NCI-H2029 (cell line): ENCODE data around the gene TMEM63A.
"Not testable (repeated sequence)": the region's sequence is repeated elsewhere in the genome, so short reads cannot be mapped to it uniquely, and the experiment has no call there.

ENCODE experiments used
- DNase-seq: peaks from one replicate; lab custom pipeline; 2025; lab: John Stamatoyannopoulos, UW

The TMEM63A gene

DNA sequence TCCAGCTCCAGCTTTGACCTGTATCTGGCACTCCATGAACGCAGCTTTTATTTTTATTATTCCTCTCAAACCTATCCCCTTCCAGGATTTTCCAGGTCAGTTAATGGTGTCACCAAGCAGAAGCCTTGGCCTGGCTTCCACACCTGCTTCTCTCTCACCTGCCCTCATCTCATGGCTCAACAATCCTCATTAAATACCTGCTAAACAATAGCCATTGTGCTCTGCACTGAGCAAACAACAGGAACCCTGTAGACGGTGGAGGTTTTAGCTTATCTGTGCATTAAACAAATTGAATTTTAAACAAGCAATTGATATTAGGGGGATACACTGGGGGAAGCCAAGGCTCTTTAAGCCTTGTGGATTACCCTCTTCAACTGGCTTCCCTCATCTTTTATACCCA is 26.6 kb upstream of the TMEM63A start:
- peak; percentile 88 for DNase-seq

DNA sequence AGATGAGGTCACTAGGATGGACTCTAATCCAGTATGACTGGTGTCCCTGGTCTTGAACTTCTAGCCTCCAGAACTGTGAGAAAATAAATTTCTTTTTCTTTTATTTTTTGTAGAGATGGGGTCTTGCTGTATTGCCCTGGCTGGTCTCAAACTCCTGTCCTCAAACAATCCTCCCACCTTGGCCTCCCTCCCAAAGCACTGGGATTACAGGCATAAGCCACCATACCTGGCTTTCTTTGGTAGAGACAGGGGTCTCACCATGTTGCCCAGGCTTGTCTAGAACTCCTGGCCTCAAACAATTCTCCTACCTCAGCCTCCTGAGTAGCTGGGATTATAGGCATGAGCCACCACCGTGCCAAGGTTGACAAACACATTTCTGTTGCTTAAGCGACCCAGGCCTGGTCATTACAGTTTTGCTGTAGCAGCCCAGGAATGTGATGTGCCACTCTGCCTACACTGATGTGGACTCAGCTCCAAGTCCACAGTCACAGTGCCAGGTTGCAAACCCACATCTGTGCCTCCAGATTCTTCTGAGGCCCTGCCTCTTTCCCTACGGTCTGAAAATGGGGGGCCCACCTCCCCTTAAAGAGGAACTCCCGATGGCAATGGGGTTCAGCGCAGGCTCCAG is 25.9 kb upstream of the TMEM63A start:
- no peak for DNase-seq

DNA sequence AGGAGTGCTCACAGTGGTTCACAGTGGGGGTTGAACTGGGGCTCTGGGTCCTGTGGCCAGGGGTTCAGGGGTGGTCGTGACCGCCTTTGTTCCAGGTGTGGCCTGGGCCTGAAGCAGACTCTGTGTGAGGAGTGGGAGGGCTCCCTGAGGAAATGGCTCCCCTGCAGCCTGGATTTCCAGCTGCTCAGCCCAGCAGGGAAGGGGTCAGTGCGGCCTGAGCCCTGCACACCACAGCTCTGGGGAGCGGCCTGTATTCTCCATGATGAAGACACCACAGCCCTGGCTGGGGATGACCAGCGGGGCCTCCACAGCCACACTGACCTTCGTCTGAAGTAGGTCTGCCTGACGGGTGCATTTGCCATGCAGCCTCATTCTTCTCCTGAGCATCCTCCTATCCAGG is 25.2 kb upstream of the TMEM63A start:
- DNase-seq: no peak

DNA sequence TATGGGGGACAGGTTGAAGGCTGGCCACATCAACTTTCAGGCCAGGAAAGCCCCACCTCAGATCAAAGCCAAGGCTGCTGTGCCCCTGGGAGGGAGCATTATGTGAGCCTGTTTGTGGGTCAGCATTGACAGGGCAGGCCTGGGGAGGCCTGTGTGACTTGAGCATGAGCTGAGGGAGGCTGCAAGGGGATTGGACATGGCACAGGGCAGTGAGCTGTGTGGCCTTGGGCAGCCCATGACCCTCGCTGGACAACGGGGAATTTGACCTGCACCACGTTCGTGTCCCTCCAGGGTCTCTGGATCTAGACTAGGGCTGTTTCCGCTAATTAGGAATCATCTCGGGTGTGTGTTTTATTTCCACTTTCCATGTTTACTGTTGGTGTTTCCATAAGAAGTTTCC is 24.3 kb upstream of the TMEM63A start:
- no peak for DNase-seq

DNA sequence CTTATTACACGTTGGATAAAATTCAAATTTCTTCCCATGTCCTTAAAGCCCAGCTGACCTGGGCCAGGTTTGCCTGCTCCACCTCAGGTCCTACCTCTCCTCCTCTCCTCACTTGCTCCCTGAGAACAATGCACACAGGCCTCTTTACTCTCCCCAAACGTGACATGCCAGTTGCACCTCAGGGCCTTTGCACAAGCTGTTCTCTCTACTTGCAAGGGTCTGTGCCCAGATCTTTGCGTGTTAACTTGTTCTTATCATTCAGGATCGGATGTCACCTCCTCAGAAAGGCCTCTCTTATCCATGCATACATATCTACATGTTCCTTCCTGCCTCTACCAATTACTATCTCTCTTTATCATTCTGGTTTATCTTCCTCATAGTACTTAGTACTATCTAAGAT is 21.4 kb upstream of the TMEM63A start:
- DNase-seq: no peak

DNA sequence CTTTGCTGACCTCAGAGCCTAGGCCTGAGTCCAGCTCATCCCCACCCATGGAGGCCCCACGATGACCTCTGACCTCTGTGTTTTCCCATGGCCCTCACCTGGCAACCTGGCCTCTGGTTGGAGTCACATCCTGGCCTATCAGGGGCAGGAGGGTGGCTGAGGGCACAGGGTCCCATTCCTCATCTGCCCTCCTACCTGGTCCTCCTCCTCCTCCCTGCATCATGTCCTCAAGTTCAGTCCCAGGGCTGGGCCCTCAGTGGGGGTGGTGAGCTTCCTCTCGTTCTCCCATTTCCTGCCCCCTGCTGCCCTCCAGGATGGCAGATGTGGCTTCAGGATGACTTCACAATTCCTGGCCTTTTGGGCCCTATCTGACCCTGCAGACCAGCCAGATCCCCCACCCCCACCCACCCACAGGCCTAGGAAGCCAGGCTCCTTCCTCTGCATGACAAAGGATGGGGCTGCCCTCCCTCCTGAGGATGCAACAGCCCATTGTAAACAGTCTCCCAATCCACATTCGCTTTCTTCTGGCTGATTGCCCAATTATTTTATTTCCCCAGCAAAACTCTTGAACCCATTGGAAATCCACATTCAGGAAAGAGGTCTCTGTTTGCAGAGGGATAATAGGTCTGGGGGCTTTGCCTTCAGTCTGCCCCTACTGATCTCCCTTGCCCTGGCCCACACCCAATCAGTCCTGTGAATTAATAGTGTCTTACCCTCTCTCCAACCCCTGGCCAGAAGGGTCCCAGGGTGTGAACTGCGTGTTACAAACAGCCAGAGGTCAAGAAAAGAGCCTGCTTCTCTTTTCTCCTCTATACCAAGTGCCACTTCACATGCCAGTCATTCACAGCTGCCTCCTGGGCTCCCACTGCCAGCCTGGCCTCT is 17.1 kb upstream of the TMEM63A start:
- DNase-seq: peak; percentile 38

DNA sequence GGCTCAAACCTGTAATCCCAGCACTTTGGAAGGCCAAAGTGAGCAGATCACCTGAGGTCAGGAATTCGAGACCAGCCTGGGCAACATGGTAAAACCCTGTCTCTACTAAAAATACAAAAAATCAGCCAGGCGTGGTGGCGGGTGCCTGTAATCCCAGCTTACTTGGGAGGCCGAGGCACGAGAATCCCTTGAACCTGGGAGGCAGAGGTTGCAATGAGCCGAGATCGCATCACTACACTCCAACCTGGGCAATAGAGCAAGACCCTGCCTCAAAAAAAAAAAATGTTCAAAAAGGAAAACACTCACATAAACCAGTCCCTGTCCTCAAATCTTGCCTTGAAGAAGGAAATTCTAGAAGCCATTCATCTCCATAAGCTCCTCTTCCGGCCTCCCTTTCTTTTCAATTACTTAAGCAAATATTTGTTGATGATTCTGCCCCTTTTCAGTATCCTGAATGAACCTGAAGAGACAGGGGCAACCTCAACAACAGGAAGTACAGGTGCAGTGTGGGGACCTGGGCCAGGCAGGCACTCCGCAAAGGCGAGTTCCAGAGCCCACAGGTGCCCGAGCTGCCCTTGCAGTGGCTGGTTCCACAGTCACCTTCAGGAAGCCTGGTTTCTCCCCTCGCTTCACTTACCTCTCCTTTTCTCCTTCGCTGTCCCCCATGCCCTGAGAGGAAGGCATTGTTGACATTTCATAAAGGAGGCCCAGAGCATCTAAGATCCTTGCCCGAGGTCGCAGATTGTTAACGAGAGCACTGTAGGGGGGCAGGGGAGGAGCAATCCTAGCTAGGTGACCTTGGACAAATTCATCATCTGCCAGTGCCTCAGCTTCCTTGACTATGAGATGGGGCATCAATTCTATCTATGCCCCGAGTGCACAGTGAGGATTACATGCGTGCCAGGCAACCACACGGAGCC is 15.7 kb upstream of the TMEM63A start:
- peak; percentile 92 for DNase-seq

DNA sequence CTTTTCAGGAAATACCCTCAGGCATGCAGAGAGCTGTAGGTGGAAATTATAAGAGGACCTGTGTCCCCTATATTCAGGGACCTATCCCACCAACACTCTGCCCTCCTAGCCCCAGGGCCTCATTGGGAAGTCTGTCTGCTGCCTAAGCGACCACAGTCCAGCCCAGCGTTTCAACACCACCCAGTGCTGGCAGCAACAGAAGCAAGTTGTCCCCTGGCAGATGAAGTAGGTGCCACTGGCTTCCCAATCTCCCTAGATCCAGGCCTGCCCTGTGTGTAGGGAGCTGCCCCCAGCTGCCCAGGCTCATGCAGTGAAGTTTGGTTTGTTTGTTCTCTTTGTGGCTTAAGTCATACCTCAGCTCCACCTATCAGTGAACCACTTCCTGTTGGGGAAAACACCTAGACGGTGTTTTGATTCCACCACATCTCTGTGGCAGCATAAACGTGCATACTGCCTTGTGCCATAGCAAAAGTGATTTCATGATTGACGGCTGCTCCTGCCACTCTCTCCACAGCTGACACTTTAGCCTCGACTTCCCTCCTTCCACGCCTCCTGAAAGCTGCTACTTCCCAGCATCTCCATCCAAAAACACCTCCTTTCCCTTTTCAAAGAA is 14.9 kb upstream of the TMEM63A start:
- DNase-seq: peak; percentile 84

DNA sequence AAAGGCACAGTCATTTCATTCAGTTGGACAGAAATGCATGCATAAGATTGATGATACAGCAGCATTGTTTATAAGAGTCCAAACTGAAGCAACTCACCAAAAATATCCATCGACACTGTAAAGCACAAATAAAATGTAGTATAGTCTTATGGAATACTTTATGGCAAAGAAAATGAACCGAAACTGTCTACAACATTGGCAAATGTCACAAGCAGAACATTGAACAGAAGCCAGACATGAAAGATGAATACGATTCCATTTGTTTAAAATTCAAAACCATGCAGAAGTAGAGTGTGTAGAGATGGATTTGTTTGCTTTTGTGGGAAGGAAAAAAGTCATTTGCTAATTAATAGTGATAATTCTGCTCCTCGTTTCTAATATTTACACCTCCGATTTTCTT is 14.3 kb upstream of the TMEM63A start:
- DNase-seq: no peak

DNA sequence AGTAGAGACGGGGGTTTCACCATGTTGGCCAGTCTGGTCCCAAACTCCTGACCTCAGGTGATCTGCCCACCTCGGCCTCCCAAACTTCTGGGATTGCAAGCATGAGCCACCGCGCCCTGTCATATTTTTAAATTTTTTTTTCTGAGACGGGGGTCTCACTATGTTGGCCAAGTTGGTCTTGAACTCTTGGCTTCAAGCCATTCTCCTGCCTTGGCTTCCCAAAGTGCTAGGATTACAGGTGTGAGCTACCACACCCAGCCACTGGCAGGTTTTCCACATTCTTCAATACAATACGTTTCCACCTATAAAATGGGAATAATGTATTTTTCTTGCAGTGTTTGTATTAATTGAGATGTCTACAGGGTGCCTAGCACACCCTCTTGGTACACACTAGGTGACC is 10.1 kb upstream of the TMEM63A start:
- no peak for DNase-seq

DNA sequence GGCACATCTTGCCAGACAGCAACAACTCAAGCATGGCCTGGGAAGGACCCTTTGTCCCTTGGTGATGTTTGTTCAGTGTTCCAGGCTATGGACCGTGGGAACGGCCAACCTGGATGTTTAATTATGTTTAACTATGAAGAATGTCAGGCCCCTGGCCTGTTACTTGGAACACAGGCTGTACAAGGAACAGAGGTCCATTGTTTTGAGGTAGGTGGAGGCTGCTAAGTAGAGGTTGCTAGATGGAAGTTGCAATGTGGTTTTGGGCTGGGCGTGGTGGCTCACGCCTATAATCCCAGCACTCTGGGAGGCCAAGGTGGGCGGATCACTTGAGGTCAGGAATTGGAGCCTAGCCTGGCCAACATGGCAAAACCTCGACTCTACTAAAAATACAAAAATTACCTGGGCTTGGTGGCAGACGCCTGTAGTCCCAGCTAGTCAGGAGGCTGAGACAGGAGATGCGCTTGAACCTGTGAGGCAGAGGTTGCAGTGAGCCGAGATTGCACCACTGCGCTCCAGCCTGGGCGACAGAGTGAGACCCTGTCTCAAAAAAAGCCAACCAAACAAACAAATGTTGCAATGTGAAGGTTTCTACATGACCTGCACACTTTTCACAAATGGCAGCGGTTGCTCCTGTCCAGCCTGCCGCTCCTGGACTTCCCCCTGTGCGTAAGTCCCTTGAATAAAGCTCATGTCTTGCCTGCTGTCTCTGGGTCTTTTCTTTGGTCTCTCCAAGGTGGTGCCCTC is 9.2 kb upstream of the TMEM63A start:
- no peak for DNase-seq

DNA sequence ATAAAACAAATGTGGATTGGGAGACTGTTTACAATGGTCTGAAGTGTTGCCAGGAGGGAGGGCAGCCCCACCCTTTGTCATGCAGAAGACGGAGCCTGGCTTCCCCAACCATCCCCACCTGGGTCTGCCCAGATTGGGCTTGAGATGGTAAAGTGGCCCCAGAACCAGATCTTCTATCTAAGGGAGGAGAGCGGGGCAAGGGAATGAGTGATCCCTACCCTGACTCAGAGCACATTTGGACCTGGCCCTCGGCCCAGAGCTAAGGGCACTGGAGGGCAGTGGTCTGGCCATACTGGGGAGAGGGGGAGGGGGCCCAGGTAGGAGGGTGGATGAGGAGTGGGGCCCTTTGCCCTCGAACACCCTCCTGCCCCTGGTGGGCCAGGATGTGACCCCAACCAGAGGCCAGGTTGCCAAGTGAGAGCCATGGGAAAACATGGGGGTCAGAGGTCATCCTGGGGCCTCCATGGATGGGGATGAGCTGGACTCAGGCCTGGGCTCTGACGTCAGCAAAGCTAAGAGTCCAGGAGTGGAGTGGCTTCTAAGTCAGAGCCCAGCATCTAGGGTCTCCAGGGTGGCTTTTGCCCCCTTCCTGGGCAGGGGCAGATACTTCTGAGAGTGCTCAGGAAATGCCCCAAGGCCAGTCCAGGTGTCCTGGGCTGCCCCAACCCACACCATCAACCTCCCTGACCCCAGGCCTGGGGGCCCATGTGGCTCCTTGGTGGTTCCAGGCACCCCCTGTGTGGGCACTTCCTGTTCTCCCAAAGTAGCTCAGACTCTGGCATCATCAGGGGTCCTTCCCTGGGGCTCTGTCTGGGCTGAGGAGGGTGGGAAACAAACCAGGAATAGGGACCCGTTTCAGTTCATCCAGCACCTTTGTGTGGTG is 8.4 kb upstream of the TMEM63A start:
- no peak for DNase-seq

DNA sequence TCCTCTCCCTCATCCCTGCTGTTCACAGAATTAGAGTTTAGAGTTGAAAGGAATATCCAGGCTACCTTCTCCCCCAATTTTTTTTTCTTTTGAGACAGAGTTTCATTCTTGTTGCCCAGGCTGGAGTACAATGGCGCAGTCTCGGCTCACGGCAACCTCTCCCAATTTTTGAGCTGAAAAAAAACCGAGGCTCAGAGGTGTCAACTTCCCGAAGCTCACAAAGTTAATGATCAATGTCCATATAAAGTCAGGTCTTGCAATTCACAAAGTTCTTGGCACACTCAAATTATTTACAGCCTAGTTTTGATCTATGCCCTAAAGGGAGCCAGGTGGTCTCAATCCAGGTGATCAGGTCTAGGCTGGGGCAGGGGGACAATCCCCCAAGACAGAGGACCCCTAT is 7.6 kb upstream of the TMEM63A start:
- DNase-seq: no peak

DNA sequence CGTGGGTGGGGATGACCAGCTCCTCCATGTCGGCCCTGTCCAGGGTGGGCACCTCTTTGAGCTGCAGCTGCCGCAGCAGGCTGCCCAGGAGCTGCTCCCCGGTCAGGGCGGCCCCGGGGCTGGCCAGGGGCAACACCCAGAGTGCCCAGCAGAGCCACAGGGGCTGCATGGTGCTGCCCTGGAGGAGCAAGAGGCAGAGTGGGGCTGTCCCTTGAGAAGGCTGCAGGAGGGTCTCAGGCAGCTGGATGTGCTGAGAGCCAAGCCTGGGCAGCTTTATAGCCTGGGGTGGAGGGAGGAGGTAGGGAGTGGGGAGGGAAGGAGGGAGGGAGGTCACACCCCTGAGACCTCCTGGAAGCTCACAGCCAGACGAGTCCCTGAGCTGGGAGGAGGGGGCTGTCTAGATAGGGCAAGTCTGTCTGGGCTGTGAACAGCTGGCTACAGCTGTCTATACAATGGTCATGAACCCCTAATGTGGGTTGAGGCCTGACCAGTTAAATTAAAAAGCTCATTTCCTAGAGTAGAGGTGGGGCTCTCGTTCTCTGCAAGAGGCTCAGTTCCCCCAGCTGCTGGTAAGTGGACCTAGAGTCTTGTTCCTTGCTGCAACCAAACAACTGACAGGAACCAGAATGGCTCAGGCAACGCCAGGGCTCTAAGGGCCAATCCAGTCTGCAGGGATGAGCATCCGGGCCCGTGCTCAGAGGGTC is 6.9 kb upstream of the TMEM63A start, which contains the start of gene LEFTY1:
LEFTY1 (minus strand) TSS at position 249 of the 704 bp plus-strand sequence; CDS start at position 169, 80 bp downstream.
- DNase-seq: no peak

DNA sequence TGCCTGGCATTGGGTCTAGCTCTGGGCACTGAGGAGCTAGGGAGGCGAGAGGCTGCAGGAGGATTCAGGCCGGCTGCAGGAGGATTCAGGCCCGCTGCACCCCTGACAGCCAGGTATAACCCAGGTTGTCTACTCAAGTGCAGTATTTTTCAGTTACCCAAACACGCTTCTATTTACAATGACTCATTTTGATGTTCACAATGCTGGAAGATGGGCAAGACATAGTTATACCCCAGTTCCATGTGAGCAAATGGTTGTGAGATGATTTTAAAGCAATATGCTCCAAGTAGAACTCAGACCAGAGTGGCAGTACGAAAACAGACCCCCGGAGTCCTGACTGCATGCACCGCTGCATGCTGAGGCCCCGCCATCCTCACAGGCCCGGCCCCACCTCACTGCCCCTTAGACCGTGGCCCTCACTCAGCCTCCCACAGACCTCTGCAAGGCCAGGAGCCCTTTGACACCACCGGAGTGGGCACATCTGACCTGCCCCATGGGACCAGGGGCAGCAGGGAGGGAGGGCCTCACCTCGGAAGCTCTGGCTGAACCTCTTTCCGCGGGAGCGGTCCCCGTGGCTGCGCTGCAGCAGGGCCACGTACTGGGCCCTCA is 6.2 kb upstream of the TMEM63A start:
- no peak for DNase-seq

DNA sequence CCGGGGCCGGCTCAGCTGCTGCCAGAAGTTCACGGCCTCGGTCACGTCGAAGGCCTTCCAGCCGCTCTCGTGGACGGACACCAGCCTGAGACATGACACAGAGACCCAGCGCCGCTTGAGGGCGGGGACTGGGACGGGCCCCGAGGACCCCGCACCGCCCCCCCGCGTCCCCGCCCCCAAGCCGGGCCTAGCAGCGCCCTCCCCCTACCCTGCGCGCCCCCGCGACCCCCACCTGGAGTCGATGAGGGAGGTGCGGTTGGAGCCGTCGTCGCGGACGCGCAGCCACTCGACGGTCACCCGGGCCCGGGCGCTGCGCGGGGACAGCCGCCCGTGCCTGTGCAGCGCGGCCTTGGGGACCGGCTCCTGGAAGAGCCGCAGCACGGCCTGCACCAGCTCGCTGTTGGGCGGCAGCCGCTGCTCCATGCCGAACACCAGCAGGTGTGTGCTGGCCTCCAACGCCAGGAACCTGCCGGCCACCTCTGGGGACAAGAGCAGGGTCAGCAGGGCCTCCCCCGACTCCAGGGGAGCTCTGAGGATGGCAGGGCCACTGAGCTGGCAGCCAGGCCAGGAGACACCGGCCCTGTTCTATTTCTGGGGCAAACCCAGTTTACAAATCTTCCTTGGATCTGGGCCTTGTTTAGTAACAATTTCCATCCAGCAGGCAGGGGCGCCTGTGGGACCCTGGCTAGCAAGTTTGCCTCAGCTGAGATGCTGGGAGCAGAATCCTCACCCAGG is 5.5 kb upstream of the TMEM63A start:
- not testable (repeated sequence) for DNase-seq

DNA sequence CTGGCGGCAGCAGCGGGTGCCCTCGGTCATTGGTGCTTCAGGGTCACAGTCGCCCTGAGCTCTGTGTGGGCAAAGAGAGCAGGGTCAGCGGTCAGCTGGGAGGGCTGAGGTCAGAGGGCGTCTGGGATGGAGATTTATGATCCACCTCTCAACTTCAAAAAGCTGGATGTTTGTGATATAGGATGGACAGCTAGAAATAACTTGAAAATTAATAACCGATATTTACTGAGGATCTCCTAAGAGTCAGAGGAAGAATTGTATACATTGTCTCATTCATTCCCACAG is 4.8 kb upstream of the TMEM63A start:
- DNase-seq: no peak

DNA sequence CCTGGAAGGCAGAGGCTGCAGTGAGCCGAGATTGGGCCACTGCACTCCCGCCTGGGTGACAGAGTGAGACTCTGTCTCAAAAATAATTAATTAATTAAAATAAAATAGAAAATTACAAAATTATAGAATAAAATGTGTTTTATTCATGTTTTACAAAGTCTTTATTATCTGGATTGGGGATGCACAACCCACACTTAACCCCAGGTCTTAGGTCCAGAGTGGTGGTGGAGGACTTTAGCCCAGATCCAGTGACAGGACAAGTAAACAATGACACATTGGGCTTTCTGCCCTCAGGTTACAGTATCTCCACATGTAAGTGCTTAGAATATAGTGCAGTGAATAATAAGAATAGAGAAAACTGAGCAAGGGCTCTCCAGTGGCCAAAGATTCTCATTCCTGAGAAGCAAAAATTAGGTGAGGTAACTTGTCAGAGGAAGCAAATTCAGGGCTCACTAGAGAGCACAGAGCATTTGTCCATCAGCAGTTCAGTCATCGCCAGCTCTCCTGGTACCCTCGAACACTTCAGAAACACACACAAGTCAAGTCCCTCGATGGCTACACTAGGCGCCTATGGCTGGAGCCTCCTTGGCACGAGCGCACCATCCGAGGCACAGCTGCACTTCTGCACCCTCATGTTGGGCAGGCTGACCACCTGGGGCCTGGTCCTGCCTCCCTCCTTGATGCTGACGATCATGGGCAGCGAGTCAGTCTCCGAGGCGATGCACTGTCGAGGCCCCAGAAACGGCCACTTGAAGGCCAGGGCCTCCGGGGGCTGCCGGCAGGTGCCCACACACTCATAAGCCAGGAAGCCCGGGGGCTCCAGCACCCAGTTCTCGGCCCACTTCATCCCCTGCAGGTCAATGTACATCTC is 4.2 kb upstream of the TMEM63A start:
- no peak for DNase-seq
